ENCODE results near the gene CD226. TPM values are rescaled to one million over a fixed set of nuclear protein-coding genes. Genes with fewer than 3 reads are reported as not detected.

CD226 gene
- total RNA-seq, 1 donor from 2014 or later: 0.92 TPM

DNA sequence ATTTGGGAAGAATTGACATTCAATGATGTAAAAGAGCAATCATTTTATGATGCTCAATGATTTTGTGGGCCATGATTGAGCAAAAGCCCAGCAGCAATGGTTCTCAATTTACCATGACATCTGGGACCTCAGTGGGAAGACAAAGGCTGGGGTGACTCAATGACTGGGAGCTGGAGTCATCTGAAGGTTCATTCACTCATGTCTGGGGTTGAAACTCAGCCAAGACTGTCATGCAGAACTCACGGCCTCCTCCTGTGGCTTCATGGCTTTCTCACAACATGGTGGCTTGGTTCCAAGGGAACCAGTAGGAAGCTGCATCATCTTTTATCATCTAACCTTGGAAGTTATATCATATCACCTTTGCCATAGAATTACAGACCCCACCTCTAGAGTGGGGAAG lies 45.1 kb upstream of the CD226 start:
- no peak for DNase-seq (ENCODE audit: extremely low spot score, unreplicated experiment)
- H3K4me3 Mint-ChIP-seq: no peak overlapping the region
- TF ChIP-seq, protein P1, sequence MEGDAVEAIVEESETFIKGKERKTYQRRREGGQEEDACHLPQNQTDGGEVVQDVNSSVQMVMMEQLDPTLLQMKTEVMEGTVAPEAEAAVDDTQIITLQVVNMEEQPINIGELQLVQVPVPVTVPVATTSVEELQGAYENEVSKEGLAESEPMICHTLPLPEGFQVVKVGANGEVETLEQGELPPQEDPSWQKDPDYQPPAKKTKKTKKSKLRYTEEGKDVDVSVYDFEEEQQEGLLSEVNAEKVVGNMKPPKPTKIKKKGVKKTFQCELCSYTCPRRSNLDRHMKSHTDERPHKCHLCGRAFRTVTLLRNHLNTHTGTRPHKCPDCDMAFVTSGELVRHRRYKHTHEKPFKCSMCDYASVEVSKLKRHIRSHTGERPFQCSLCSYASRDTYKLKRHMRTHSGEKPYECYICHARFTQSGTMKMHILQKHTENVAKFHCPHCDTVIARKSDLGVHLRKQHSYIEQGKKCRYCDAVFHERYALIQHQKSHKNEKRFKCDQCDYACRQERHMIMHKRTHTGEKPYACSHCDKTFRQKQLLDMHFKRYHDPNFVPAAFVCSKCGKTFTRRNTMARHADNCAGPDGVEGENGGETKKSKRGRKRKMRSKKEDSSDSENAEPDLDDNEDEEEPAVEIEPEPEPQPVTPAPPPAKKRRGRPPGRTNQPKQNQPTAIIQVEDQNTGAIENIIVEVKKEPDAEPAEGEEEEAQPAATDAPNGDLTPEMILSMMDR (conservative IDR thresholded peaks at IDR 0.05): no peak
- H3K36me3 Mint-ChIP-seq: peaks cover 11% of the 10 kb centered on the region
- peaks cover 6% of the 10 kb centered on the region for H3K9me3 Mint-ChIP-seq
- peaks cover 4% of the 10 kb centered on the region for H3K4me1 Mint-ChIP-seq (ENCODE audit: unreplicated experiment)
- H3K27me3 Mint-ChIP-seq: no peaks in the 10 kb centered on the region
- H3K27ac Mint-ChIP-seq: no peak overlapping the region

DNA sequence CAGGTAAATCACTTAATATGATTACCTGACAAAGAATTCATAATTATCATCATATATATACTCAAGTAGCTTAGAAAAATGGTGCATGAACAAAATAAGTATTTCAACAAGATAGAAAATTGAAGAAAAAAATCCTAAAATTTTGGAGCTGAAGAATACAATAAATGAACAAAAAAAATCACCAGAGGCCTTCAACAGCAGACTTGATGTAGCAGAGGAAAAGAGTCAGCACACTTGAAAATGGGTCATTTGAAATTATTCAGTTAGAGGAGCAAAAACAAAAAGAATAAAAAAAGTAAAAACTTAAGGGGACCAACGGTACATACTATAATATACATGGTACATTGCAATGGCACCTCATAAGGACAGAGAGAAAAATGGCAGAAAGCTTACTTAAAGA lies 40.2 kb upstream of the CD226 start:
- H3K9me3 Mint-ChIP-seq: peaks cover 12% of the 10 kb centered on the region
- DNase-seq (ENCODE audit: extremely low spot score, unreplicated experiment): no peak
- TF ChIP-seq, protein P1 (conservative IDR thresholded peaks at IDR 0.05): no peak
- H3K4me1 Mint-ChIP-seq (ENCODE audit: unreplicated experiment): no peaks in the 10 kb centered on the region
- no peak overlapping the region for H3K27ac Mint-ChIP-seq
- no peaks in the 10 kb centered on the region for H3K27me3 Mint-ChIP-seq
- no peak overlapping the region for H3K4me3 Mint-ChIP-seq
- peaks cover 17% of the 10 kb centered on the region for H3K36me3 Mint-ChIP-seq

DNA sequence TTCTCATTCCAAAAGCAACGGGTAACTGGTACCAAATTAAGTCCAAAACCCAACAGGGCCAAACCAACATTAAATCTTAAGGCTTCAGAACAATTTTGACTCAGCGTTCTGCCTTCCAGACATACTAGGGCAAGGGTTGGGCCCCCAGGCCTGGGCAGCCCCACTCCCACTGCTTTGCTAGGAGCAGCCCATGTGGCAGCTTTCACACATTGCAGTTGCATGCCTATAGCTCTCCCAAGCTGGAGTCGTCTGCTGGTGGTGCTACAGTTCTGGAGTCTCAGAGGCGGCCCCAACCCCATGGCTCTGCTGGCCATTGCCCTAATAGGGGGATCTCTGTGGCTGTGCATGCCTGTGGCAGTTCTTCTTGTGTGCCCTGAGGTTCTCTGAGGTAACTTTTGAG lies 37.6 kb upstream of the CD226 start:
- Mint-ChIP-seq H3K36me3 (peaks cover 17% of the 10 kb centered on the region), H3K9me3 (peaks cover 12% of the 10 kb centered on the region), H3K4me1 (ENCODE audit: unreplicated experiment) (no peaks in the 10 kb centered on the region), H3K27me3 (no peaks in the 10 kb centered on the region), H3K27ac (no peak overlapping the region), H3K4me3 (no peak overlapping the region)
- TF ChIP-seq, protein P1 (conservative IDR thresholded peaks at IDR 0.05): no peak
- DNase-seq (ENCODE audit: extremely low spot score, unreplicated experiment): no peak

DNA sequence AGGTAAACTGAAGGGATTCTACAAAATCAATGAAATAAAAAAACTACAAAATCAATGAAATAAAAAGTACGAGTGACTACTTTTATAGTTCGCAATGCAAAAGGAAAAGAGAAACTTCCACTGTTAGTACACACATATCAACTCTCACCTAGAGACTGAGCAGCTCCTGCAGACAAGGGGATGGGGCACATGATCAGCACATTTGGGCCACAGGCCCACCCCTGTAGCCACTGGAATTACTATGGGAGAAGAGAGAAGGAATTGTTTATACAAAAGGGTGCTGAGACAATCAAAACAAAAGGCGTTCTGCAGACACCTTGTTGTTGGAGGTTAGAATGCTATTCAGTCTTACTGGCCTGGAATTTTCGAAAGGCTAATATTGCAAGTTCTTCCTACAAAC lies 34.7 kb upstream of the CD226 start:
- no peak overlapping the region for H3K27ac Mint-ChIP-seq
- TF ChIP-seq, protein P1 (conservative IDR thresholded peaks at IDR 0.05): no peak
- H3K4me3 Mint-ChIP-seq: no peak overlapping the region
- H3K27me3 Mint-ChIP-seq: no peaks in the 10 kb centered on the region
- peaks cover 2% of the 10 kb centered on the region for H3K9me3 Mint-ChIP-seq
- H3K36me3 Mint-ChIP-seq: peaks cover 6% of the 10 kb centered on the region
- no peak for DNase-seq (ENCODE audit: extremely low spot score, unreplicated experiment)
- no peaks in the 10 kb centered on the region for H3K4me1 Mint-ChIP-seq (ENCODE audit: unreplicated experiment)

DNA sequence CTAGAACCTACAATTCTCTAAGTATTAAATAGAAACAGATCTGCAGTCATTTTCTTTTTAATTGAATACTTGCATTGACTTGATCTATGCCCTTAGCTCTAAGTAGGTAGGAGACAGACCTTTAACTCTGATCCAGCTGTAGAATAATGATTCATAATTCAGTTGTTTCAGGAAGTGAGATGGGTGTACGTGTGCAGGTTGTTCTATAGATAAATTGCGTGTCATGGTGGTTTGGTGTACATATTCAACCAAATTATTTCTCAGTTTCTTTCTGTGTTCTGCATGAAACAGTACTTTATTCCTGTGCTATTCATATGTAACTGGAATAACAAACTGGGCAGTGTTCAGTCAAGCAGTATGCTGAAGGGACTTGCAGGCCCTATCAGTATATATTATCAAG lies 34.3 kb upstream of the CD226 start:
- Mint-ChIP-seq H3K9me3 (no peaks in the 10 kb centered on the region), H3K36me3 (peaks cover 8% of the 10 kb centered on the region), H3K4me3 (no peak overlapping the region), H3K27me3 (no peaks in the 10 kb centered on the region), H3K27ac (no peak overlapping the region), H3K4me1 (ENCODE audit: unreplicated experiment) (no peaks in the 10 kb centered on the region)
- DNase-seq (ENCODE audit: extremely low spot score, unreplicated experiment): no peak
- TF ChIP-seq, protein P1 (conservative IDR thresholded peaks at IDR 0.05): no peak
